ENCODE results near the gene ZBTB43.

The ZBTB43 gene

GRCh38 chr9:126832440-126832839, 27.6 kb downstream of the ZBTB43 start:
- no peak for DNase-seq

GRCh38 chr9:126833020-126833419, 28.2 kb downstream of the ZBTB43 start:
- DNase-seq: no peak

- no peak for DNase-seq
Observed at GRCh38 chr9:126833710-126834345, 29.0 kb downstream of the ZBTB43 start.

- DNase-seq: no peak
Observed at GRCh38 chr9:126834672-126835071, 29.8 kb downstream of the ZBTB43 start.

- DNase-seq: no peak
Observed at GRCh38 chr9:126836216-126836615, 31.4 kb downstream of the ZBTB43 start.

- no peak for DNase-seq
Observed at GRCh38 chr9:126838055-126838811, 33.4 kb downstream of the ZBTB43 start.

GRCh38 chr9:126838895-126839294, 34.1 kb downstream of the ZBTB43 start:
- DNase-seq: no peak

- no peak for DNase-seq
Observed at GRCh38 chr9:126839301-126839700, 34.5 kb downstream of the ZBTB43 start.

GRCh38 chr9:126842220-126842842, 37.5 kb downstream of the ZBTB43 start:
- DNase-seq: no peak

- DNase-seq: no peak
Observed at GRCh38 chr9:126842977-126843799, 38.3 kb downstream of the ZBTB43 start.

GRCh38 chr9:126844085-126844484, 39.2 kb downstream of the ZBTB43 start:
- DNase-seq: no peak

- no peak for DNase-seq
Observed at GRCh38 chr9:126847051-126847450, 42.2 kb downstream of the ZBTB43 start.

- DNase-seq: no peak
Observed at GRCh38 chr9:126849591-126850225, 44.9 kb downstream of the ZBTB43 start.

- DNase-seq: no peak
Observed at GRCh38 chr9:126851286-126851880, 46.5 kb downstream of the ZBTB43 start.

GRCh38 chr9:126852086-126852688, 47.3 kb downstream of the ZBTB43 start:
- no peak for DNase-seq

- no peak for DNase-seq
Observed at GRCh38 chr9:126853667-126854066, 48.8 kb downstream of the ZBTB43 start.

- no peak for DNase-seq
Observed at GRCh38 chr9:126854734-126855133, 49.9 kb downstream of the ZBTB43 start.

- DNase-seq: no peak
Observed at GRCh38 chr9:126856326-126856877, 51.6 kb downstream of the ZBTB43 start.

GRCh38 chr9:126857261-126857960, 52.6 kb downstream of the ZBTB43 start:
- no peak for DNase-seq

GRCh38 chr9:126859111-126859510, 54.3 kb downstream of the ZBTB43 start:
- no peak for DNase-seq
